H9 (cell line): Measurements from ENCODE around the gene MEI4. TPM values are rescaled to one million over a fixed set of nuclear protein-coding genes. Genes with fewer than 3 reads are reported as not detected.

Experiments used
- DNase-seq: peaks from one replicate; pipeline ENCODE4 v3.0.0-alpha.2; 2017
- H2AFZ ChIP-seq: one replicate; pipeline ENCODE4 v1.6.1; 2013; ENCODE audit warnings: mild to moderate bottlenecking, low read length, control low read depth, moderate library complexity
- H2AK5ac ChIP-seq: 2 replicates; pipeline ENCODE4 v1.6.1; 2013; ENCODE audit warnings: low read length, control low read depth, mixed read lengths; ENCODE audit not compliant: insufficient read length
- H2BK120ac ChIP-seq: one replicate; pipeline ENCODE4 v1.6.1; 2013; ENCODE audit warnings: low read depth, mild to moderate bottlenecking, low read length, control low read depth, inconsistent platforms; ENCODE audit not compliant: poor library complexity, severe bottlenecking
- H2BK12ac ChIP-seq: 2 replicates; pipeline ENCODE4 v1.6.1; 2013; ENCODE audit warnings: low read length, control low read depth, mixed read lengths, low read depth; ENCODE audit not compliant: insufficient read length
- H2BK15ac ChIP-seq: 2 replicates; pipeline ENCODE4 v1.6.1; 2013; ENCODE audit warnings: low read depth, low read length, control low read depth
- H2BK20ac ChIP-seq: one replicate; pipeline ENCODE4 v1.6.1; 2013; ENCODE audit warnings: low read depth, mild to moderate bottlenecking, low read length, control low read depth, inconsistent platforms; ENCODE audit not compliant: poor library complexity, severe bottlenecking
- H2BK5ac ChIP-seq: 2 replicates; pipeline ENCODE4 v1.6.1; 2013; ENCODE audit warnings: low read length, control low read depth, mixed read lengths; ENCODE audit not compliant: insufficient read length
- H3K14ac ChIP-seq: 2 replicates; pipeline ENCODE4 v1.6.1; 2013; ENCODE audit warnings: low read length, control low read depth; ENCODE audit not compliant: insufficient read depth
- H3K18ac ChIP-seq: 2 replicates; pipeline ENCODE4 v1.6.1; 2013; ENCODE audit warnings: low read depth, mild to moderate bottlenecking, mixed read lengths, low read length, control low read depth; ENCODE audit not compliant: insufficient read length
- H3K23ac ChIP-seq: 2 replicates; pipeline ENCODE4 v1.6.1; 2013; ENCODE audit warnings: low read length, control low read depth, mixed read lengths, low read depth; ENCODE audit not compliant: insufficient read length
- H3K23me2 ChIP-seq: 2 replicates; pipeline ENCODE4 v1.6.1; 2013; ENCODE audit warnings: low read depth, mild to moderate bottlenecking, mixed read lengths, low read length, control low read depth; ENCODE audit not compliant: insufficient read length, poor library complexity, severe bottlenecking
- H3K27ac ChIP-seq: 2 replicates; pipeline ENCODE4 v1.5.1; 2013; ENCODE audit warnings: low read length, control low read depth, mixed read lengths, low read depth; ENCODE audit not compliant: insufficient read length
- H3K27me3 ChIP-seq: 2 replicates; pipeline ENCODE4 v1.6.1; 2013; ENCODE audit warnings: low read length, control low read depth, inconsistent platforms; ENCODE audit not compliant: insufficient read depth
- H3K4ac ChIP-seq: 2 replicates; pipeline ENCODE4 v1.6.1; 2013; ENCODE audit warnings: low read depth, mild to moderate bottlenecking, control low read depth, inconsistent platforms, low read length, moderate library complexity
- H3K4me1 ChIP-seq: 2 replicates; pipeline ENCODE4 v1.6.1; 2013; ENCODE audit warnings: low read length, control low read depth, inconsistent platforms; ENCODE audit not compliant: insufficient read depth
- H3K4me2 ChIP-seq: 2 replicates; pipeline ENCODE4 v1.6.1; 2013; ENCODE audit warnings: low read length, control low read depth, mixed read lengths; ENCODE audit not compliant: insufficient read length, insufficient read depth
- H3K56ac ChIP-seq: 2 replicates; pipeline ENCODE4 v1.6.1; 2013; ENCODE audit warnings: low read depth, mild to moderate bottlenecking, mixed read lengths, low read length, control low read depth; ENCODE audit not compliant: insufficient read length
- H3K79me1 ChIP-seq: 2 replicates; pipeline ENCODE4 v1.6.1; 2013; ENCODE audit warnings: low read depth, mild to moderate bottlenecking, moderate library complexity, low read length, control low read depth, inconsistent platforms; ENCODE audit not compliant: insufficient read depth, poor library complexity, severe bottlenecking
- H3K79me2 ChIP-seq: 2 replicates; pipeline ENCODE4 v1.6.1; 2013; ENCODE audit warnings: low read length, control low read depth, inconsistent platforms; ENCODE audit not compliant: insufficient read depth
- H3K9ac ChIP-seq: 2 replicates; pipeline ENCODE4 v1.6.1; 2013; ENCODE audit warnings: low read length, control low read depth, mixed read lengths; ENCODE audit not compliant: insufficient read length; ENCODE audit errors: extremely low read depth
- H3K9me3 ChIP-seq: one replicate; pipeline ENCODE4 v1.6.1; 2013; ENCODE audit warnings: low read depth, low read length, inconsistent platforms; ENCODE audit not compliant: control insufficient read depth
- H3T11ph ChIP-seq: one replicate; pipeline ENCODE4 v1.6.1; 2013; ENCODE audit warnings: mild to moderate bottlenecking, low read length, control low read depth, inconsistent platforms
- H4K20me1 ChIP-seq: one replicate; pipeline ENCODE4 v1.6.1; 2013; ENCODE audit not compliant: control insufficient read depth, insufficient read length, insufficient read depth
- H4K5ac ChIP-seq: 2 replicates; pipeline ENCODE4 v1.6.1; 2013; ENCODE audit warnings: low read depth, mild to moderate bottlenecking, mixed read lengths, low read length, control low read depth; ENCODE audit not compliant: insufficient read length
- H4K8ac ChIP-seq: replicated peaks from 2 replicates; pipeline ENCODE4 v1.6.1; 2013; ENCODE audit warnings: low read length, control low read depth, mixed read lengths, low read depth; ENCODE audit not compliant: insufficient read length
- H4K91ac ChIP-seq: 2 replicates; pipeline ENCODE4 v1.6.1; 2013; ENCODE audit warnings: low read depth, mild to moderate bottlenecking, moderate library complexity, mixed read lengths, low read length, control low read depth; ENCODE audit not compliant: insufficient read length
- H3K27ac Mint-ChIP-seq, 3 experiments: 2 replicates in 2 of 3; 3 replicates in 1 of 3; pipeline ENCODE4 v1.8.0; 2020 to 2021; ENCODE audit warnings: mixed read lengths in 3 of 3, mild to moderate bottlenecking in 1 of 3, moderate library complexity in 1 of 3
- H3K27me3 Mint-ChIP-seq: 2 replicates; pipeline ENCODE4 v1.8.0; 2021; ENCODE audit warnings: low read depth, mild to moderate bottlenecking, moderate library complexity, mixed read lengths
- H3K36me3 Mint-ChIP-seq, 3 experiments: 2 replicates in 2 of 3; 3 replicates in 1 of 3; pipeline ENCODE4 v1.8.0; 2020 to 2021; ENCODE audit warnings: low read depth in 3 of 3, mixed read lengths in 3 of 3; ENCODE audit not compliant: insufficient read depth in 1 of 3
- H3K4me1 Mint-ChIP-seq, 2 experiments: 2 replicates each; pipeline ENCODE4 v1.8.0; 2020; ENCODE audit warnings: mixed read lengths in 2 of 2
- H3K4me3 Mint-ChIP-seq, 2 experiments: 2 replicates in 1 of 2; 3 replicates in 1 of 2; pipeline ENCODE4 v1.8.0; 2020 to 2021; ENCODE audit warnings: mild to moderate bottlenecking in 2 of 2, mixed read lengths in 2 of 2, moderate library complexity in 1 of 2
- H3K9me3 Mint-ChIP-seq, 2 experiments: 2 replicates in 1 of 2; 3 replicates in 1 of 2; pipeline ENCODE4 v1.8.0; 2020; ENCODE audit warnings: mild to moderate bottlenecking in 2 of 2, mixed read lengths in 2 of 2, moderate library complexity in 1 of 2
- total RNA-seq: library from RNA; stranded (reverse); gene quantifications from 2 replicates; pipeline ENCODE4 v1.2.1, GENCODE V29; 2021
- TF ChIP-seq, protein P1 (sequence below): fragments of 200-600 bp; sonication (generic); conservative IDR thresholded peaks from 3 replicates; pipeline ENCODE4 v1.8.0; 2021; ENCODE audit warnings: antibody characterized with exemption, mild to moderate bottlenecking

Gene MEI4
- total RNA-seq, 1 experiment from 2014 or later, result 0.55 TPM

DNA sequence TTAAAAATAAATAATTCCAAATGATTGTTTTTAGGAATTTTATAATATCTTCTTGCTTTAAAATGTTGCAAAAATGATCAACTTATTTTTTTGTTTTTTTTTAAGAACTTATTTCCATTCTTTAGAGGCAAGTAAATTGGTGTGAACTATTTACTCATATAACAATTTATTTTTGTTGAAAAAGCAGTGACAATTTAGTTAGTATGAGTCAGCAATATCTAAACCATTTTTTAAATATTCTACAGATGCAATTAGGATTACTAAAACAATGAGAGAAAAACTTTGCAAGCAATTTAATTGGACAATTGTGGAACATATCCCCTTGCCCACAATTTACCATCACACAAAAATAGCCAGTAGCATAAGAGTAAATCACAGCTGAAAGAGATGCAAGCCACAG, 319.5 kb downstream of the MEI4 start:
- Histone ChIP-seq H3K18ac (no peak overlapping the region), H2AK5ac (no peak overlapping the region), H4K8ac (no peak overlapping the region), H3K9ac (no peak overlapping the region), H2BK120ac (no peak overlapping the region), H3K79me1 (no peaks in the 10 kb centered on the region), H3K4ac (no peak overlapping the region), H3K14ac (no peak overlapping the region), H3K23me2 (no peaks in the 10 kb centered on the region), H4K91ac (no peak overlapping the region), H3K27ac (no peak overlapping the region), H3K4me1 (no peaks in the 10 kb centered on the region), H2BK15ac (no peak overlapping the region), H4K20me1 (no peaks in the 10 kb centered on the region), H4K5ac (no peak overlapping the region), H3K56ac (no peak overlapping the region), H3K79me2 (no peaks in the 10 kb centered on the region), H3K9me3 (no peaks in the 10 kb centered on the region), H3K27me3 (no peaks in the 10 kb centered on the region), H2BK20ac (no peak overlapping the region), H3K4me2 (no peak overlapping the region), H2BK12ac (no peak overlapping the region), H2BK5ac (no peak overlapping the region), H3T11ph (no peak overlapping the region), H3K23ac (no peak overlapping the region), H2AFZ (no peak overlapping the region)
- peaks cover 13 to 20% of the 10 kb centered on the region in 2 experiments for H3K9me3 Mint-ChIP-seq
- no peak overlapping the region for H3K4me3 Mint-ChIP-seq
- no peak for DNase-seq
- H3K27me3 Mint-ChIP-seq, result no peaks in the 10 kb centered on the region
- no peaks in the 10 kb centered on the region for H3K4me1 Mint-ChIP-seq
- H3K27ac Mint-ChIP-seq, result no peak overlapping the region
- H3K36me3 Mint-ChIP-seq, result peaks cover 0 to 11% (median 0%) of the 10 kb centered on the region in 3 experiments; a peak in 1 of 7 replicates
- TF ChIP-seq, protein P1, sequence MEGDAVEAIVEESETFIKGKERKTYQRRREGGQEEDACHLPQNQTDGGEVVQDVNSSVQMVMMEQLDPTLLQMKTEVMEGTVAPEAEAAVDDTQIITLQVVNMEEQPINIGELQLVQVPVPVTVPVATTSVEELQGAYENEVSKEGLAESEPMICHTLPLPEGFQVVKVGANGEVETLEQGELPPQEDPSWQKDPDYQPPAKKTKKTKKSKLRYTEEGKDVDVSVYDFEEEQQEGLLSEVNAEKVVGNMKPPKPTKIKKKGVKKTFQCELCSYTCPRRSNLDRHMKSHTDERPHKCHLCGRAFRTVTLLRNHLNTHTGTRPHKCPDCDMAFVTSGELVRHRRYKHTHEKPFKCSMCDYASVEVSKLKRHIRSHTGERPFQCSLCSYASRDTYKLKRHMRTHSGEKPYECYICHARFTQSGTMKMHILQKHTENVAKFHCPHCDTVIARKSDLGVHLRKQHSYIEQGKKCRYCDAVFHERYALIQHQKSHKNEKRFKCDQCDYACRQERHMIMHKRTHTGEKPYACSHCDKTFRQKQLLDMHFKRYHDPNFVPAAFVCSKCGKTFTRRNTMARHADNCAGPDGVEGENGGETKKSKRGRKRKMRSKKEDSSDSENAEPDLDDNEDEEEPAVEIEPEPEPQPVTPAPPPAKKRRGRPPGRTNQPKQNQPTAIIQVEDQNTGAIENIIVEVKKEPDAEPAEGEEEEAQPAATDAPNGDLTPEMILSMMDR, result no peak

Other genes with a start within 250 kb of the MEI4 start
- gene HTR1B, start 189.5 kb upstream of the MEI4 start, total RNA-seq, result 0.83 and 1.1 TPM in 2 replicates